Activated naive CD8-positive, alpha-beta T cell treated with anti-CD3 and anti-CD28 coated beads, Interleukin-2, amount 50 U/mL, for 24 hours (primary cell): ENCODE measurements around the gene SH3TC1.

Experiments
- ATAC-seq: fragments of 150-1000 bp; cut with Tn5 transposase; one replicate; pipeline ENCODE4 v1.10.0; 2021
- DNase-seq: peaks from one replicate; pipeline ENCODE4 v3.0.0; 2021
- H3K27ac Mint-ChIP-seq: one replicate; pipeline ENCODE4 v1.8.0; 2021; ENCODE audit warnings: mild to moderate bottlenecking, mixed read lengths
- H3K27me3 Mint-ChIP-seq: one replicate; pipeline ENCODE4 v1.8.0; 2021; ENCODE audit warnings: mixed read lengths
- H3K36me3 Mint-ChIP-seq: one replicate; pipeline ENCODE4 v1.8.0; 2021; ENCODE audit warnings: low read depth, mixed read lengths
- H3K4me1 Mint-ChIP-seq: one replicate; pipeline ENCODE4 v1.8.0; 2021; ENCODE audit warnings: mixed read lengths
- H3K4me3 Mint-ChIP-seq: one replicate; pipeline ENCODE4 v1.8.0; 2021; ENCODE audit warnings: mild to moderate bottlenecking, moderate library complexity, mixed read lengths
- H3K9me3 Mint-ChIP-seq: one replicate; pipeline ENCODE4 v1.8.0; 2021; ENCODE audit warnings: mixed read lengths

The SH3TC1 gene

DNA sequence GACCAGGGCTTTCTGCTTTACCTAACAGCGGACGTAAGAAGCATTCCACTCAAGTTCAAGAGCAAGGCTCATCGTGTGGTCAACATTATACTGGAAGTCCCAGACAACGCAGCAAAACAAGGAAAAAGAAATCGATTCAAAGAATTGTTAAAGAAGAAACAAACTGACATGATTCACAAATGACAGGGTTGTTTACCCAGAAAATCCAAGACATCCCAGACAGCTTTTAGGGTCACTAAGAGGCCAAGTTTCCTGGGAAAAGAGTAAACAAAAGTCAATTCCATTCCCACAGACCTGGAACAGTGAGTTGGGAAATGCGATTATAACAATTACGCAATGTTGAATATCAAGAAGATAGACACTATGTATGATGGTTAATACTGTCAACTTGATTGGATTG is 49.0 kb downstream of the SH3TC1 start:
- ATAC-seq: no peak
- H3K27me3 Mint-ChIP-seq: no peaks in the 10 kb centered on the region
- no peak overlapping the region for H3K27ac Mint-ChIP-seq
- H3K9me3 Mint-ChIP-seq: no peaks in the 10 kb centered on the region
- no peaks in the 10 kb centered on the region for H3K4me1 Mint-ChIP-seq
- no peak overlapping the region for H3K4me3 Mint-ChIP-seq
- DNase-seq: no peak
- H3K36me3 Mint-ChIP-seq: no peaks in the 10 kb centered on the region

- ATAC-seq: no peak
- H3K27me3 Mint-ChIP-seq: no peaks in the 10 kb centered on the region
- H3K9me3 Mint-ChIP-seq: no peaks in the 10 kb centered on the region
- no peak for DNase-seq
- no peak overlapping the region for H3K27ac Mint-ChIP-seq
- no peaks in the 10 kb centered on the region for H3K36me3 Mint-ChIP-seq
- H3K4me3 Mint-ChIP-seq: no peak overlapping the region
- no peaks in the 10 kb centered on the region for H3K4me1 Mint-ChIP-seq
These were observed 51.1 kb downstream of the SH3TC1 start for GRCh38 chr4:8250227-8250626.

DNA sequence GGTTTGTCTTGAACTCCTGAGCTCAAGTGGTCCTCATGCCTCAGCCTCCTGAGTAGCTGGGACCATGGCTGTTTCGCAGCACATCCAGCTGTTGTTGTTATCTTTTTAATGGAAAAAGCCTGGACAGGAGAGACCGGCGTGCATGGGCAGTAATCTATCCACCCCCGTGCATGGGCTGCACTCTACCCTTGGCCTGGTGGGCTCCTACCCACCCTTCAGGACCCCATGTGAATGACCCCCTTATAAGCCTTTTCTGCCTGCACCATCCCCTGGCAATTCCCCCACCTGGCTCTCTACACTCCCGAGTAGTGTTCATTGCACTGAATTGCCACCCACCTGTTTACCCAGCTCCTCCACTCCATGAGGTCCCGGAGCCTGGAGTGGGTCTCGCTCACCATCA is 51.5 kb downstream of the SH3TC1 start:
- ATAC-seq: no peak
- Mint-ChIP-seq H3K4me3 (no peak overlapping the region), H3K27me3 (no peaks in the 10 kb centered on the region), H3K36me3 (no peaks in the 10 kb centered on the region), H3K9me3 (no peaks in the 10 kb centered on the region), H3K27ac (no peak overlapping the region), H3K4me1 (no peaks in the 10 kb centered on the region)
- no peak for DNase-seq

DNA sequence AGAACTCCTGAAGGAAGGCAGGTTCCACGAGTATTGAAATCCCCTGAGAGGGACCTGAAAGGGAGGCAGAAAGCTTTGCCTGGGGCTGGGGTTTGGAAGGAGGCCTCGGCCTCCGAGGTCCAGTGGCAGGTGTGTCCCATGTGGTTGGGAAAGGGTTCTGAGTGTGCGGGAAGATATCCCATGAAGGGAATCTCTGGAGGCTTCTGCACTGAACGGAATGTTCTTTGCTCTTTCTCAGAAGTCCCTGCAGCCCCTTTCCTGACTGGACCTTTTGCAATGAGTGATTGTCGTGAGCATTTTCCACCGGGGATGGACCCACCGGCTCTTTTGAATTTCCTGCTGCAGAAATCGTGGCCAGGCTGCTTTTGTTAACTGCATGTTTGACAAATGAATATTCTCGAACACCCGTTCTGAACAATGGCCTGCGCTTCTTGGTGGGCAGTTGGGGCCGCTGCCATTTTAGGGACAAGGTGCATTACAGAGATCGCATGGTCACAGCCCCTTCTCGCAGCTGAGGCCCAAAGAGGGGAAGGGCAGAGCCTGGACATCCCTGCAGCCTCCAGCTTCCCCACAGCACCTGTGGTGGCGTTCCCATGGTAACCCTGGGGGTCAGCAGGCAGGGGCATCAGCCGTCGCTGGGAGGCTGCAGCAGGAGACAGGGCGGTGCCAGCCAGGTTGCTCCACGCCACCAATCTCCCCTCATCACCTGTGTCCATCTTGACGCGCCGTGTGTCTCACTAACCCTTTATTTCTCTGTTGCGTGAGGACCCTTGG is 52.2 kb downstream of the SH3TC1 start:
- no peak for ATAC-seq
- no peak overlapping the region for H3K27ac Mint-ChIP-seq
- no peaks in the 10 kb centered on the region for H3K36me3 Mint-ChIP-seq
- H3K27me3 Mint-ChIP-seq: no peaks in the 10 kb centered on the region
- no peak overlapping the region for H3K4me3 Mint-ChIP-seq
- no peak for DNase-seq
- no peaks in the 10 kb centered on the region for H3K9me3 Mint-ChIP-seq
- H3K4me1 Mint-ChIP-seq: no peaks in the 10 kb centered on the region

- H3K4me1 Mint-ChIP-seq: no peaks in the 10 kb centered on the region
- H3K9me3 Mint-ChIP-seq: no peaks in the 10 kb centered on the region
- DNase-seq (no peak), ATAC-seq (no peak)
- no peaks in the 10 kb centered on the region for H3K27me3 Mint-ChIP-seq
- no peak overlapping the region for H3K4me3 Mint-ChIP-seq
- H3K27ac Mint-ChIP-seq: no peak overlapping the region
- no peaks in the 10 kb centered on the region for H3K36me3 Mint-ChIP-seq
These were observed 53.4 kb downstream of the SH3TC1 start for GRCh38 chr4:8252301-8253173.

GRCh38 chr4:8254076-8254475 is 55.0 kb downstream of the SH3TC1 start:
- ATAC-seq: no peak
- Mint-ChIP-seq H3K27me3 (no peaks in the 10 kb centered on the region), H3K27ac (no peak overlapping the region), H3K4me3 (no peak overlapping the region), H3K4me1 (no peaks in the 10 kb centered on the region), H3K9me3 (no peaks in the 10 kb centered on the region), H3K36me3 (no peaks in the 10 kb centered on the region)
- no peak for DNase-seq

- peaks cover 2% of the 10 kb centered on the region for H3K27me3 Mint-ChIP-seq
- no peaks in the 10 kb centered on the region for H3K4me1 Mint-ChIP-seq
- H3K4me3 Mint-ChIP-seq: no peak overlapping the region
- H3K36me3 Mint-ChIP-seq: no peaks in the 10 kb centered on the region
- no peak for DNase-seq
- no peaks in the 10 kb centered on the region for H3K9me3 Mint-ChIP-seq
- no peak overlapping the region for H3K27ac Mint-ChIP-seq
- ATAC-seq: no peak
These were observed 56.8 kb downstream of the SH3TC1 start for GRCh38 chr4:8255698-8256441.

DNA sequence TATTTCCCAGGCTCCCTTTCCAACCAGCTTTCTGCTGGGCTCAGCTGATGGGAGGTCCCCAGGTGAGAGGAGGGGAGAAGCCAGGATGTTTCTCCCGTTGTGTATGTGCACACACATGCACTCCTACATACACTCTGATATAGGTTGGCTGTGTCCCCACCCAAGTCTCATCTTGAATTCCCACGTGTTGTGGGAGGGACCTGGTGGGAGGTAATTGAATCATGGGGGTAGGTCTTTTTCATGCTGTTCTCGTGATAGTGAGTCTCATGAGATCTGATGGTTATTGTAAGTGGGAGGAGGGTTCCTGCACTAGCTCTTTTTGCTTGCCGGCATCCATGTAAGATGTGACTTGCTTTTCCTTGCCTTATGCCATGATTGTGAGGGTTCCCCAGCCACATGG is 58.8 kb downstream of the SH3TC1 start:
- Mint-ChIP-seq H3K4me3 (no peak overlapping the region), H3K27ac (no peak overlapping the region), H3K4me1 (no peaks in the 10 kb centered on the region), H3K9me3 (no peaks in the 10 kb centered on the region), H3K36me3 (no peaks in the 10 kb centered on the region), H3K27me3 (peaks cover 4% of the 10 kb centered on the region)
- DNase-seq (no peak), ATAC-seq (no peak)

DNA sequence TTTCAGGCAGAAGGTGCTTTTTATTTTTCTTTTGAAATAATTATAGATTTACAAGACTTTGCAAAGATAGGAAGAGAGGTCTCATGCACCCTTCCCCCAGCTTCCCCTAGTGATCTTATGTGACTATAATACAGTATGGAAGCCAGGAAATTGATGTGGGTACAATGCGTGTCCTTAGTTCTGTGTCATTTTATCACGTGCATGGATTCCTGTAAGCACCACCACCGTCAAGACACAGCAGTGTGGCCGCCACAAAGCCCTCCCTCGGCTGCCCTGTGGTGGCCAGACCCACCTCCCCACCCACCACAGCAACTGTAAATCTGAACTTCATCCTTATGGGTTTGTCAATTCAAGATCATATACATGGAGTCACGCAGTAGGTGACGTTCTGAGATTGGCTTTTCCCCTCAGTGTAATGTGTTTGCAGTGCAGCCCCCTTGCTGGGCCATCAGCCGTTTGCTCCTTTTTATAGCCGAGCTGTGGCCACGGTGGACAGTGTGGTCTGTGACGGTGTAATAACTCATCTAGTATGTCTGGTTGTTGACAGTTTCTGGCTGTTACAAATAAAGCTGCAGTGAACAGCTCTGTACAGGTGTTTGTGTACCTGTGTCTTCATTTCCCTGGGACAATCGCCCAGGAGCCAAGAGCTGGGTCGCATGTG is 59.6 kb downstream of the SH3TC1 start:
- Mint-ChIP-seq H3K4me1 (no peaks in the 10 kb centered on the region), H3K9me3 (no peaks in the 10 kb centered on the region), H3K27ac (no peak overlapping the region), H3K36me3 (no peaks in the 10 kb centered on the region), H3K27me3 (peaks cover 5% of the 10 kb centered on the region), H3K4me3 (no peak overlapping the region)
- no peak for DNase-seq
- ATAC-seq: no peak

- no peak overlapping the region for H3K4me3 Mint-ChIP-seq
- H3K4me1 Mint-ChIP-seq: no peaks in the 10 kb centered on the region
- H3K36me3 Mint-ChIP-seq: no peaks in the 10 kb centered on the region
- H3K27me3 Mint-ChIP-seq: peaks cover 6% of the 10 kb centered on the region
- ATAC-seq: no peak
- H3K9me3 Mint-ChIP-seq: no peaks in the 10 kb centered on the region
- H3K27ac Mint-ChIP-seq: no peak overlapping the region
- no peak for DNase-seq
These were observed 60.8 kb downstream of the SH3TC1 start for GRCh38 chr4:8259743-8260430.

GRCh38 chr4:8260656-8261111 is 61.6 kb downstream of the SH3TC1 start:
- Mint-ChIP-seq H3K4me1 (no peaks in the 10 kb centered on the region), H3K4me3 (no peak overlapping the region), H3K36me3 (no peaks in the 10 kb centered on the region), H3K27me3 (peaks cover 6% of the 10 kb centered on the region), H3K27ac (no peak overlapping the region), H3K9me3 (no peaks in the 10 kb centered on the region)
- ATAC-seq (no peak), DNase-seq (no peak)

DNA sequence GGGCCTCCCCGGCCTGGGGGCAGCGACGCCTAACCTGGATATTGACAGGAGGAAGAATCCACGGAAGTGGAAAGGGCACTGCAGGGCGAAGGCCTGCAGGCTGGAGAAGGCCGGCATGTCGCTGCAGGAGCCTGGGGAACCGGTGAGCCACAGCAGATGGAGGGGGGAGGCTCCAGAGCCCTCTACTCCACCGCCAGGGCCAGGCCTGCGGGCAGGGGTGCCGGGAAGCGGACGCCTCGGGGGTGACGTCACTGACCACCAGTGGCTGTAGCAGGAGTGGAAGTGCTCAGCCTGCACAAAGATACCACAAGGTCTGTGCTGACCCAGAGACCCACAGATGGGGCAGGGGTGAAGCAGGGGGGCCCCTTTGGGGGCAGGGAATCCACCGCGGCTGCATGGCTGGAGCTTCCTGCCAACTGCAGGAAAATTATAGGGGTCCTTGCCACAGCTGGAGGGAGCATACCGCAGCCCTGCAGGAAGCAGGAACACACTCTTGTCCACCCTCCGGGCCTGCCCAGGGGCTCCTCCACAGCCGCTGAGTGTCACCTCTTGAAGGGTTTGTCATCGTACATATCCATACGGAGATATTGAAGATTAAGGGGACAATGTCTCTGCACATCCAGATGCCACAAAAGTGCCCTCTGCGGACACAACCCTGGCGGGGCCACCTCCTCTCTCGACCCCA is 62.9 kb downstream of the SH3TC1 start:
- DNase-seq (no peak), ATAC-seq (no peak)
- H3K4me1 Mint-ChIP-seq: no peaks in the 10 kb centered on the region
- no peaks in the 10 kb centered on the region for H3K9me3 Mint-ChIP-seq
- H3K27ac Mint-ChIP-seq: no peak overlapping the region
- peaks cover 10% of the 10 kb centered on the region for H3K27me3 Mint-ChIP-seq
- H3K4me3 Mint-ChIP-seq: no peak overlapping the region
- no peaks in the 10 kb centered on the region for H3K36me3 Mint-ChIP-seq

- Mint-ChIP-seq H3K27me3 (peaks cover 10% of the 10 kb centered on the region), H3K27ac (no peak overlapping the region), H3K9me3 (no peaks in the 10 kb centered on the region), H3K36me3 (no peaks in the 10 kb centered on the region), H3K4me3 (no peak overlapping the region), H3K4me1 (no peaks in the 10 kb centered on the region)
- DNase-seq (no peak), ATAC-seq (no peak)
These were observed 63.7 kb downstream of the SH3TC1 start for GRCh38 chr4:8262637-8263322.
